ENCODE measurements around the gene DLG4. TPM values are rescaled to one million over a fixed set of nuclear protein-coding genes. Genes with fewer than 3 reads are reported as not detected.

DLG4 gene
- total RNA-seq, 2 experiments from 2014 or later: 9.5 to 9.7 TPM

DNA sequence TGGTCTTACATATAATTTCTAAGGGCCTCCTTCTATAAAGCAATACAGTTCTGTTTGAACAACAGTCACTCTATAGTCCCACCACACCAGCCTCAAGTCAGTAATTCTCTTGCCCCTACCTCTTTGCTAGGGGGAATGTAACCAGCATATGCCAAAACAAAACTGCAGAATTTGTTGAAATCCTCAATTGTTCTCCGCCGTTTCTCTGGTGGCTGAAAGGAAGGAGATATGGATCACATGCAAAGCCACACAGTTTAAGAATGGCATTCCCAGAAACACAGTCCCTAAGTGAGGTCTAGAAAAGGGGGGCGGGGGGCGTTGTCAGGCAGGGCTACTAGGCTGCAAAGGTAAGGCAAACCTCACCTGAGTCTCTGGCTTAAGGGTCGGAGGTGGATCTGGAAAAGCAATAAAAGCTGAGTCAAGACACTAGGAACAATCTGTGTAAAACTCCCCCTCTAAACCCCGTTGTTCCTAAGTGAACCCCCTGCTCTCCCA, 17.7 kb upstream of the DLG4 start:
- intact Hi-C loops (cut with micrococcal nuclease): no loop called here
- DNase-seq (no peak), ATAC-seq (no peak)
- H3K27me3 Mint-ChIP-seq: peaks cover 2% of the 10 kb centered on the region
- peak overlapping the region; percentile 97 for H3K27ac Mint-ChIP-seq
- POLR2A ChIA-PET: interaction anchor here (0.7 to 15.6 kb wide), 8 partner anchors 9 to 451 kb away, joined by 3 to 261 read pairs (median 4); partner anchors contain the start of genes ACADVL, CTDNEP1, DLG4 and ELP5
- peaks cover 32% of the 10 kb centered on the region for H3K36me3 Mint-ChIP-seq (ENCODE audit: low read depth)
- H3K9me3 Mint-ChIP-seq: no peaks in the 10 kb centered on the region
- CTCF ChIA-PET: interaction anchor here (0.8 to 7.2 kb wide), 2 partner anchors 17 to 59 kb away, joined by 3 to 41 read pairs; partner anchors contain the start of genes ACADVL and DLG4
- TF ChIP-seq, protein P1, sequence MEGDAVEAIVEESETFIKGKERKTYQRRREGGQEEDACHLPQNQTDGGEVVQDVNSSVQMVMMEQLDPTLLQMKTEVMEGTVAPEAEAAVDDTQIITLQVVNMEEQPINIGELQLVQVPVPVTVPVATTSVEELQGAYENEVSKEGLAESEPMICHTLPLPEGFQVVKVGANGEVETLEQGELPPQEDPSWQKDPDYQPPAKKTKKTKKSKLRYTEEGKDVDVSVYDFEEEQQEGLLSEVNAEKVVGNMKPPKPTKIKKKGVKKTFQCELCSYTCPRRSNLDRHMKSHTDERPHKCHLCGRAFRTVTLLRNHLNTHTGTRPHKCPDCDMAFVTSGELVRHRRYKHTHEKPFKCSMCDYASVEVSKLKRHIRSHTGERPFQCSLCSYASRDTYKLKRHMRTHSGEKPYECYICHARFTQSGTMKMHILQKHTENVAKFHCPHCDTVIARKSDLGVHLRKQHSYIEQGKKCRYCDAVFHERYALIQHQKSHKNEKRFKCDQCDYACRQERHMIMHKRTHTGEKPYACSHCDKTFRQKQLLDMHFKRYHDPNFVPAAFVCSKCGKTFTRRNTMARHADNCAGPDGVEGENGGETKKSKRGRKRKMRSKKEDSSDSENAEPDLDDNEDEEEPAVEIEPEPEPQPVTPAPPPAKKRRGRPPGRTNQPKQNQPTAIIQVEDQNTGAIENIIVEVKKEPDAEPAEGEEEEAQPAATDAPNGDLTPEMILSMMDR (IDR thresholded peaks at IDR 0.05): no peak
- H3K4me1 Mint-ChIP-seq (ENCODE audit: low read depth): peaks cover 56% of the 10 kb centered on the region
- H3K4me3 Mint-ChIP-seq: peak overlapping the region; percentile 96

- Mint-ChIP-seq H3K27me3 (peaks cover 2% of the 10 kb centered on the region), H3K9me3 (no peaks in the 10 kb centered on the region), H3K36me3 (ENCODE audit: low read depth) (peaks cover 35% of the 10 kb centered on the region), H3K27ac (peak overlapping the region; percentile 97), H3K4me1 (ENCODE audit: low read depth) (peaks cover 61% of the 10 kb centered on the region), H3K4me3 (peak overlapping the region; percentile 96)
- ATAC-seq (no peak), DNase-seq (no peak)
- ChIA-PET POLR2A (interaction anchor here (1.6 to 15.6 kb wide), 4 partner anchors 13 to 46 kb away, joined by 3 to 261 read pairs (median 36); partner anchors contain the start of genes ACADVL, CTDNEP1, DLG4 and ELP5), CTCF (interaction anchor here (0.8 to 7.2 kb wide), 3 partner anchors 17 to 113 kb away, joined by 3 to 41 read pairs (median 3); partner anchors contain the start of genes ACADVL and DLG4)
- TF ChIP-seq, protein P1 (IDR thresholded peaks at IDR 0.05): no peak
- intact Hi-C loops (cut with micrococcal nuclease): no loop called here
Observed at GRCh38 chr17:7236808-7237207, 17.2 kb upstream of the DLG4 start.

DNA sequence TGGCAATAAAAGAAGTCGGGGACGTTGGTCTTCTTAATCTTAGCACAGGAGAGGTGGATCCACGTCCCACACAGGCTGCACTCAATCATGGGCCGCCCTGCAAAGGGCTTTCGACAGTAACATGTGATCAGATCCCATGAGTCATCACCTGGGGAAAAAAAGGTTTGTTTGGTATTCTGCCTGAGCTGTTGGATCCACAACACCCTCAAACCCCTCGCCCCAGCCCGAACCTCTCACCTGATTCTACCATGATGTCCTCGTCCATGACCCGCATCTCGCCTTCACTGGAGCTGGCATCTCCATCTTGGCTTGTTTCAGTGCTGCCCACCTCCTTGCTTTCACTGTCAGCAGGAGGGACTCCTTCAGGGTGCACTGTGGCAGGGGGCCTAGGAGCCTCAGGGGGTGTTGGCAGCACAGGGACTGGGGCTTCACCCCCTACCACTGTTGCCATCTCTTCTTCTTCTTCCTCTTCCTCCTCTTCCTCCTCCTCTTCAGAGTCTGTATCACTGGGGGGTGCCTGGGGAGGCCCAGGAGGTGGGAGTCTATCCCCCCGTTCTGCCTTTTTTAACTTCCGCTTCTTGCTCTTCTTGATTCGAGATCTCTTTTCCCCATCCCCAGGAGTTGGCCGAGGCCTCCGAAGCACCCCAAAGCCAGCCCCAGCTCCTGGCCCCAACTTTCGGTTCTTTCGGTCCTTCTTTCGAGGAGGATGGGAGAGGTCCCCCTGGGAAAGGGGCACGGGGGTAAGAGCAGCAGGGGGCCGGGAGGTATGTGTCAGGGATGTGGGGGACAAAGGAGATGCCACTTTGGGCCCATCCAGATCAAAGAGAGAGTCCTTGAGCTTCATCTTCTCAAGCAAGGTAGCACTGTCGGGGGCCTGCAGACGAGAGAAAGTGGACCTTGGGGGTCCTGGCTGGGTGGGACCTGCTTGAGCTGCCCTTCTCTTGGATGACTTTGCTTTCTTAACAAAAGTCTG, 16.3 kb upstream of the DLG4 start:
- TF ChIP-seq, protein P1 (IDR thresholded peaks at IDR 0.05): no peak
- peaks cover 37% of the 10 kb centered on the region for H3K36me3 Mint-ChIP-seq (ENCODE audit: low read depth)
- H3K9me3 Mint-ChIP-seq: no peaks in the 10 kb centered on the region
- peaks cover 55% of the 10 kb centered on the region for H3K4me1 Mint-ChIP-seq (ENCODE audit: low read depth)
- peak overlapping the region; percentile 53 for H3K27ac Mint-ChIP-seq
- no peak for ATAC-seq
- peaks cover 2% of the 10 kb centered on the region for H3K27me3 Mint-ChIP-seq
- DNase-seq: no peak
- H3K4me3 Mint-ChIP-seq: peak overlapping the region; percentile 99
- POLR2A ChIA-PET: interaction anchor here (1.1 to 15.6 kb wide), 4 partner anchors 14 to 16 kb away, joined by 3 to 261 read pairs (median 36); partner anchors contain the start of genes ACADVL, CTDNEP1, DLG4 and ELP5
- intact Hi-C loops (cut with micrococcal nuclease): no loop called here
- CTCF ChIA-PET: interaction anchor here (0.8 to 7.2 kb wide), 4 partner anchors 16 to 114 kb away, joined by 3 to 41 read pairs (median 12); partner anchors contain the start of genes ACADVL and DLG4

DNA sequence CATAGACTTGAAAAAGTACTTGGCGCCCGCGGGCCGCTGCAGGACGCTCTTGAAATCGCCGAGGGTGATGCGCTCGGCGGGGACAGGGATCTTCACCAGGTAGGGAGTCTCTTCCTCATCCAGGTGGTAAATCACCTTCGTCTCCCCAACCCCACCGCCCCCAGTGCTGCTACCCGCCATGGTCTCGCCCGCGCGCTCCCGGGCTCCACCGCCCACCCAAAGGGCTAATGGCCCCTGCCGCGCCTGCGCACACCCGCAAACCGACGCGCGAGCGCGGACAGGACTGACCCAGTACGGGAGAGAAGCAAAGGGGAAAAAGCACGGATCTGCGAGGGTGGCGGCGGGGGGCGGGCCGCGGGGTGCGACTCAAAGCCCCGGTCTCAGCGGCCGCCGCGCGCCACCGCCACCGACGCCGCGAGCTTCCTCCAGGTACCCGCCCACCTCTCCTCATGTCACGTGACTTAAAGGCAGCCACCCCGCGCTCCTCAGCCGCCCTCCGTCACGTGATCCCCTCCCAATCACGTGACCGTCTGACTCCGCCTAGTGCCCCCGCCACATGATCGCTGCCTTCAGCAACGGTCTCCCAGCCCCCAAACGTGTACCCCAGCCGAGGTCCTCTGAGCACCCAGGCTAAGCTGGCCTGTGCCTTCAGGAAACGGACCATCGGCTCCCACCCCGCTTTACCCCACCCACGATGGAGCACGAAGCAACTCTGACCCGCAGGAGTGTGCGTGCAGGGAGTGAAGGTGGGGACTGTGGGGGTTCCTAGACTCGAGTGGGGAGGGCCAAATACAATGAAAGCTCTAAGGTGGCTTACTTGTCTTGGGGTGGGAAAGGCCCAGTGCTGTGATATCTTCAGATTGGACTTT, 14.7 kb upstream of the DLG4 start, which contains the start of gene DVL2:
Gene DVL2 (minus strand): TSS at position 435 of the 869 bp plus-strand sequence. CDS start 255 bp downstream, at position 180.
- POLR2A ChIA-PET: interaction anchor here (0.8 to 15.6 kb wide), 9 partner anchors 9 to 252 kb away, joined by 3 to 261 read pairs (median 4); partner anchors contain the start of genes ACADVL, DLG4 and GABARAP
- Mint-ChIP-seq H3K27me3 (peaks cover 2% of the 10 kb centered on the region), H3K4me1 (ENCODE audit: low read depth) (peaks cover 44% of the 10 kb centered on the region), H3K27ac (peak within 1 kb of the TSS; percentile 96), H3K4me3 (peak within 1 kb of the TSS; percentile 99), H3K9me3 (no peaks in the 10 kb centered on the region), H3K36me3 (ENCODE audit: low read depth) (peaks cover 43% of the 10 kb centered on the region)
- intact Hi-C loops (cut with micrococcal nuclease): no loop called here
- ATAC-seq (peak; percentile 48), DNase-seq (peak; percentile 98)
- TF ChIP-seq, protein P1 (IDR thresholded peaks at IDR 0.05): no peak
- CTCF ChIA-PET: interaction anchor here (1.0 to 4.3 kb wide), 3 partner anchors 14 to 188 kb away, joined by 4 to 22 read pairs (median 5); partner anchors contain the start of genes ACADVL and DLG4

Data from activated CD8-positive, alpha-beta T cell treated with anti-CD3 and anti-CD28 coated beads for 36 hours (primary cell).